AG09319 (cell line): ENCODE measurements around the gene HSP90AB1.

Experiments
- DNase-seq: peaks from one replicate; pipeline ENCODE4 v3.0.0-alpha.2; 2010; ENCODE audit warnings: low read depth; ENCODE audit errors: extremely low read depth
- TF ChIP-seq, protein P1 (sequence below): IDR thresholded peaks from 2 replicates; pipeline ENCODE4 v1.5.1; 2011; ENCODE audit warnings: low read depth, mild to moderate bottlenecking, inconsistent platforms, low read length, moderate library complexity

Gene HSP90AB1

DNA sequence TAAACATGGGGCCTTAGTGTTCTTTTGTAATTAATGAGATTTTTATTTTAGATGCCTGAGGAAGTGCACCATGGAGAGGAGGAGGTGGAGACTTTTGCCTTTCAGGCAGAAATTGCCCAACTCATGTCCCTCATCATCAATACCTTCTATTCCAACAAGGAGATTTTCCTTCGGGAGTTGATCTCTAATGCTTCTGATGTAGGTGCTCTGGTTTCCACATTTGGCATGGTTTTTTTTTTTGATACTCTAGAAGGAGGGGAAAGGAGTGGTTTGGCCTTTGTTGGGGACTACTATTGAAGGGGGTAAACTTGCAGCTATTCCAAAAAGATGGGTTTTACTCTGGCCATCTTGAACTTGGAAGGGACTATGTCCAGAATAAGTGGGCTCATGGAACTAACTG lies 1.7 kb downstream of the HSP90AB1 start:
- no peak for DNase-seq
- TF ChIP-seq, protein P1, sequence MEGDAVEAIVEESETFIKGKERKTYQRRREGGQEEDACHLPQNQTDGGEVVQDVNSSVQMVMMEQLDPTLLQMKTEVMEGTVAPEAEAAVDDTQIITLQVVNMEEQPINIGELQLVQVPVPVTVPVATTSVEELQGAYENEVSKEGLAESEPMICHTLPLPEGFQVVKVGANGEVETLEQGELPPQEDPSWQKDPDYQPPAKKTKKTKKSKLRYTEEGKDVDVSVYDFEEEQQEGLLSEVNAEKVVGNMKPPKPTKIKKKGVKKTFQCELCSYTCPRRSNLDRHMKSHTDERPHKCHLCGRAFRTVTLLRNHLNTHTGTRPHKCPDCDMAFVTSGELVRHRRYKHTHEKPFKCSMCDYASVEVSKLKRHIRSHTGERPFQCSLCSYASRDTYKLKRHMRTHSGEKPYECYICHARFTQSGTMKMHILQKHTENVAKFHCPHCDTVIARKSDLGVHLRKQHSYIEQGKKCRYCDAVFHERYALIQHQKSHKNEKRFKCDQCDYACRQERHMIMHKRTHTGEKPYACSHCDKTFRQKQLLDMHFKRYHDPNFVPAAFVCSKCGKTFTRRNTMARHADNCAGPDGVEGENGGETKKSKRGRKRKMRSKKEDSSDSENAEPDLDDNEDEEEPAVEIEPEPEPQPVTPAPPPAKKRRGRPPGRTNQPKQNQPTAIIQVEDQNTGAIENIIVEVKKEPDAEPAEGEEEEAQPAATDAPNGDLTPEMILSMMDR = no peak

DNA sequence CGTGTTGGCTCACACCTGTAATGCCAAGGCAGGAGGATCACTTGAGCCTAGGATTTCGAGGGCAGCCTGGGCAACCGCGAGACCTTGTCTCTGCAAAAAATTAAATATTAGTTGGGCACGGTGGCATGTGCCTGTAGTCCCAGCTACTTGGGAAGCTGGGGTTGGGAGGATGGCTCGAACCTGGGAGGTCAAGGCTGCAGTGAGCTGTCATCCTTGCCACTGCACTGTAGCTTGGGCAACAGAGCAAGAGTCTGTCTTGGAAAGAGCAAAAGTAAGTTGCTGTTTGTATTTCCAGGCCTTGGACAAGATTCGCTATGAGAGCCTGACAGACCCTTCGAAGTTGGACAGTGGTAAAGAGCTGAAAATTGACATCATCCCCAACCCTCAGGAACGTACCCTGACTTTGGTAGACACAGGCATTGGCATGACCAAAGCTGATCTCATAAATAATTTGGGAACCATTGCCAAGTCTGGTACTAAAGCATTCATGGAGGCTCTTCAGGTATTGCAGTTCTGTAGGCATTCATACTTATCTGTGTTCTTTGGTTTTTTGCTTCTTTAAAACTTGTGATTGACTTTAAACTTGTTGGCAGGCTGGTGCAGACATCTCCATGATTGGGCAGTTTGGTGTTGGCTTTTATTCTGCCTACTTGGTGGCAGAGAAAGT lies 2.3 kb downstream of the HSP90AB1 start:
- TF ChIP-seq, protein P1 = no peak
- no peak for DNase-seq

DNA sequence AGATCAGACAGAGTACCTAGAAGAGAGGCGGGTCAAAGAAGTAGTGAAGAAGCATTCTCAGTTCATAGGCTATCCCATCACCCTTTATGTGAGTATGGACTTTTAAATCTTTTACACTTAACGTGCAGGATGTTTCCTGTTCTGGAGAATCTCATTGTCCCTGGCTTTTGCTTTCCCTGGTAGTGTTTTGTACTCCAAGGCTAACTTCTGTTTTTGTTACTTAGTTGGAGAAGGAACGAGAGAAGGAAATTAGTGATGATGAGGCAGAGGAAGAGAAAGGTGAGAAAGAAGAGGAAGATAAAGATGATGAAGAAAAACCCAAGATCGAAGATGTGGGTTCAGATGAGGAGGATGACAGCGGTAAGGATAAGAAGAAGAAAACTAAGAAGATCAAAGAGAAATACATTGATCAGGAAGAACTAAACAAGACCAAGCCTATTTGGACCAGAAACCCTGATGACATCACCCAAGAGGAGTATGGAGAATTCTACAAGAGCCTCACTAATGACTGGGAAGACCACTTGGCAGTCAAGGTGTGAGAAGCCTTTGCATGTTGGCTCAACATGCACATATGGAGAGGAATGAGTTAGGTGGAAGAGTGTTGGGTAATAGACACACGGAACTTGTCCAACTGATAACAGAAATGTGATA lies 3.3 kb downstream of the HSP90AB1 start:
- TF ChIP-seq, protein P1 = no peak
- no peak for DNase-seq

DNA sequence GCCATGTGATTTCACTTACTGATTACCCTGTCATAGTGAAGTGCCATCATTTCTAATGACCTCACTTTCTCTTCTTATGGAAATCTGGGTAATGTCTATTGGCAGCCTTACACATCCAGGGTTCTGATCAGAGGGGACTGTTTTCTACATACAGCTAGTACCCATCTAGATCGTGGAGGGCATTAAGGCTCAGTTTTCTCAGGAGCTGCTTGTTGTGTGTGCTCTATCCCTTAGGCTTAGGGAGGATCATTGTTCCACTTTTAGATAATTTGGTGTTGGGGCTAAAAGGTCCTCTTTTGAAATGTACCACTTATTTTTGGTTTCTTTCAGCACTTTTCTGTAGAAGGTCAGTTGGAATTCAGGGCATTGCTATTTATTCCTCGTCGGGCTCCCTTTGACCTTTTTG lies 3.8 kb downstream of the HSP90AB1 start:
- no peak for DNase-seq
- TF ChIP-seq, protein P1 = no peak

DNA sequence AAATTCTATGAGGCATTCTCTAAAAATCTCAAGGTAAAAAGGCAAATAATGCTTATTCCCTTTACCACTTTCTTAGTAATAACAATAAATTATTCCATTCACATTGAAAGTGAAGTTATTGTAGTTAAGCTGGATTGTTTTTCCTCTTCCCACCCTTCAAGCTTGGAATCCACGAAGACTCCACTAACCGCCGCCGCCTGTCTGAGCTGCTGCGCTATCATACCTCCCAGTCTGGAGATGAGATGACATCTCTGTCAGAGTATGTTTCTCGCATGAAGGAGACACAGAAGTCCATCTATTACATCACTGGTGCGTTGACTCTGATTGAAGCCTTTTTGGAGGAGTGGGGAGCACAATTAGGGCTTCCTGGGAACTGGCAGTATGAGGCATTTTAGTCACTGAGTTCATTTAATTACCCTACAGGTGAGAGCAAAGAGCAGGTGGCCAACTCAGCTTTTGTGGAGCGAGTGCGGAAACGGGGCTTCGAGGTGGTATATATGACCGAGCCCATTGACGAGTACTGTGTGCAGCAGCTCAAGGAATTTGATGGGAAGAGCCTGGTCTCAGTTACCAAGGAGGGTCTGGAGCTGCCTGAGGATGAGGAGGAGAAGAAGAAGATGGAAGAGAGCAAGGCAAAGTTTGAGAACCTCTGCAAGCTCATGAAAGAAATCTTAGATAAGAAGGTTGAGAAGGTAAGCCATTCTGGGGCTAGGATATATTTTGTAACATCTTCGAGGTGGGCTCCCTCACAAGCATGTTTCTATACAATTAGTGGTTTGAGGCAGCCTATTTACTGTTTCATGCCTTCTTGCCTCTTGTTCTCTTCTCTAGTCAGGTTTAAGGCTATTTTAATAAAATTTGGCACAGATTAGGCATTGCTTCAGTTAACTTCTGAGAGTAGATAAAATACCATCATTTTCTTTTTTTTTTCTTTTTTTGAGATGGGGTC lies 4.9 kb downstream of the HSP90AB1 start:
- DNase-seq = no peak
- TF ChIP-seq, protein P1 = no peak

DNA sequence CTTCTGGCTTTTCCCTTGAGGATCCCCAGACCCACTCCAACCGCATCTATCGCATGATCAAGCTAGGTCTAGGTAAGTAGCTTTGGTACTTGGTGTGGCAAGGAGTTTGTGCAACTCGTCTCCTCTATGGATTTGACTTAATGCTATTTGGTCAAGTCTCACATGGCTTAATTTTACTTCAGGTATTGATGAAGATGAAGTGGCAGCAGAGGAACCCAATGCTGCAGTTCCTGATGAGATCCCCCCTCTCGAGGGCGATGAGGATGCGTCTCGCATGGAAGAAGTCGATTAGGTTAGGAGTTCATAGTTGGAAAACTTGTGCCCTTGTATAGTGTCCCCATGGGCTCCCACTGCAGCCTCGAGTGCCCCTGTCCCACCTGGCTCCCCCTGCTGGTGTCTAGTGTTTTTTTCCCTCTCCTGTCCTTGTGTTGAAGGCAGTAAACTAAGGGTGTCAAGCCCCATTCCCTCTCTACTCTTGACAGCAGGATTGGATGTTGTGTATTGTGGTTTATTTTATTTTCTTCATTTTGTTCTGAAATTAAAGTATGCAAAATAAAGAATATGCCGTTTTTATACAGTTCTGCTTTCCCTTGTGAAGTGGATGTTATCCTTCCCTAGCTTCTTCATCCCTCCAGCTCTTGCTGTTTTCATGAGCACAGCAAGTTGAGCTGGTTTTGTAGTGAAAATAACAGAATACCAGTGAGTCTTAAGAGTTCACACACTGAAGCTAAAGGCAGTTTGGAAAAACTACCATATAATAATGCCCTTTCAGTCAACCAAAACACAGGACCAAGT lies 6.6 kb downstream of the HSP90AB1 start:
- TF ChIP-seq, protein P1 = peak; percentile 46

More for the DNA sequence above, 6.6 kb downstream of the HSP90AB1 start:
- no peak for DNase-seq
